CD4-positive, alpha-beta T cell treated with Interleukin-17A for 1 hour (primary cell): ENCODE data around the gene DUSP19.

Source experiments
- DNase-seq: peaks from one replicate; pipeline ENCODE4 v3.0.0-alpha.2; 2020

The DUSP19 gene

GRCh38 chr2:183069174-183069573, 9.4 kb upstream of the DUSP19 start:
- no peak for DNase-seq

DNA sequence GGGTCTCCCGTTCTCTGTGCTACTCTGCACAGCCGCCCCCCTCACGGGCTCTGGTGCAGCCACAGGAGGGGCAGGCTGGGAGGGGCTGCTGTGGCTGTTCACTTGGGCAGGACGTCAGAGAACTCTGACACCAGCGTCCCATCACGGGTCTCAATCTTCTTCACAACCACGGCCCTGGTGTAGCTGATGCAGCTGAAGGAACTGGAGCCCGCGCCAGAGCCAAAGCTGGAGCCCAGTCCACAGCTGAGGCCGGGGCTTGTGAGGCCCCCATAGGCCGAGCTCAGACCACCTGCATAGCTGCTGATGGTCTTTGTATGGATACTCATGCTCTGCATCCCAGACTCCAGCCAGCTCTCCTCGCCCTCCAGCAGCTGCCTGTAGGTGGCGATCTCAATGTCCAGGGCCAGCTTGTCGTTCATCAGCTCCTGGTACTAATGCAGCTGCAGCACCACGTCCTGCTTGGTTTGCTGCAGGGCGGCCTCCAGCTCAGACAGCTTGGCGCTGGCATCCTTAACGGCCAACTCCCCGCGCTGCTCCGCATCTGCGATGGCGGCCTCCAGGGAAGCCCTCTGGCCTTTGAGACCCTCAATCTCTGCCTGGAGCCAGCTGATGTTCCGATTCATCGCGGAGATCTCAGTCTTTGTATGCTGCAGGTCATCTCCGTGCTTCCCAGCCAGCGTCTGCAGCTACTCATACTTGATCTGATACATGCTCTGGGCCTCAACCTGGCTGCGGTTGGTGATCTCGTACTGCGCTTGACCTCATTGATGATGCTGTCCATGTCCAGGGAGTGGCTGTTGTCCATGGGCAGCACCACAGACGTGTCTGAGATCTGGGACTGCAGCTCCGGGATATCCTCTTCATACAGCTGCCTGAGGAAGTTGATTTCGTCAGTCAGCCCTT, 7.4 kb upstream of the DUSP19 start:
- no peak for DNase-seq

DNA sequence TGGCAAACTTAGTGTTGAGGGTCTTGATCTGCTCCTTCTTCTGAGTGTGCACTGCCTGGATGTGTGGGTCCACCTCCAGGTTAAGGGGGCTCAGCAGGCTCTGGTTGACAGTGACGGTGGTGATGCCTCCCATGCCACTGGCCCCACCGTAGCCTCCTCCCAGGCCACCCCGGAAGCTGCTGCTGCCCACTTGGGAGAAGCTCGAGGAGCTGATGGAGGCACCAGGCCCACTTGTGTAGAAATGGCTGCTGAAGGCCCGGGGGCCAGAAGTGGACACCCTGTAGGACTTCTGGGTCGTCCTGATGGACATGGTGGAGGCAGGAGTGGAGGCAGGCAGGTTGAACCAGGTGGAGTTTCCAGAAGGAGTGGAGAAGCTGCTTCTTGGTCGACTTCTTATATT, 6.4 kb upstream of the DUSP19 start:
- no peak for DNase-seq

GRCh38 chr2:183078163-183078463, 434 bp upstream of the DUSP19 start:
- DNase-seq = no peak

- DNase-seq = no peak
Measured at GRCh38 chr2:183079139-183079775, 710 bp downstream of the DUSP19 start.

DNA sequence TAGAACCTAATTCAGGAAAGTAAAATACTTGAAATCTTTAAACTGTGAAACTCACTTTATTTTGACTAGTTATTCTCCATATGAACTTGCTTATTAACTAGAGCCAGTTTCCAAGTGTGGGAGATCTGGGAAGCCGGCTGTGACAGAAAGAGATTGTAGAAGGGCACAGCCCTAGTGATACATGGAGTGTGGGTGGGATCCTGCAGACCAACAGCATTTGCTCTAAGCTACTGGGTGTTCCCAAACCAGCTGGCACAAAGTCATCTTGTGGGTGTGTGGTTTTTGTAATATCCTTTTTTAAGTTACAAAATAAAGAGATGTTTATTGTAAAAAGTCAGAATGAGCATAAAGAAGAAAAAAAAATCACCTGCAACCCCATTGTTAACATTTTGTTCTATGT, 3.4 kb downstream of the DUSP19 start:
- no peak for DNase-seq

GRCh38 chr2:183088061-183088460, 9.5 kb downstream of the DUSP19 start:
- DNase-seq = no peak

- DNase-seq = no peak
Measured at GRCh38 chr2:183089192-183089851, 10.8 kb downstream of the DUSP19 start.

GRCh38 chr2:183091318-183091953, 12.9 kb downstream of the DUSP19 start:
- DNase-seq = no peak

- DNase-seq = no peak
Measured at GRCh38 chr2:183091954-183092345, 13.4 kb downstream of the DUSP19 start.

- DNase-seq = peak; percentile 13
Measured at GRCh38 chr2:183093857-183094657, 15.5 kb downstream of the DUSP19 start.

- no peak for DNase-seq
Measured at GRCh38 chr2:183105402-183106134, 27.0 kb downstream of the DUSP19 start.

- no peak for DNase-seq
Measured at GRCh38 chr2:183112577-183112976, 34.0 kb downstream of the DUSP19 start.

- DNase-seq = no peak
Measured at GRCh38 chr2:183113630-183114029, 35.1 kb downstream of the DUSP19 start.

DNA sequence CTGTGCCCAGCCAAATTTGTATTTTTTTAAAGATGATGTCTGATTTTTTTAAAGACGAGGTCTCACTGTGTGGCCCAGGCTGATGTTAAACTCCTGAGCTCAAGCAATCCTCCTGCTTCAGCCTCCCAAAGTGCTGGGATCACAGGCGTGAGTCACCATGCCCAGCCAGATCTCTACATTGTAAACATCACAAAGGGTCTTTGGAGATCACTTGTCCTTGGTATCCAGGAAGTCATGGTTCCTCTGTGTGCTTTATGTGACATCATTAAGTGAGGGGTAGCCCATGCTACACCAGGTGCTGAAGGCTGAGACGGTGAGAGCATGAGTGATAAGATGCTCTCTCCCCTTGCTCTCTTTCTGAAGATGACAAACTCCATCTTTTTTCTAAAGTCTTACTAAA, 38.7 kb downstream of the DUSP19 start:
- no peak for DNase-seq

GRCh38 chr2:183123117-183123958, 44.8 kb downstream of the DUSP19 start:
- no peak for DNase-seq

- no peak for DNase-seq
Measured at GRCh38 chr2:183123959-183124221, 45.3 kb downstream of the DUSP19 start.

DNA sequence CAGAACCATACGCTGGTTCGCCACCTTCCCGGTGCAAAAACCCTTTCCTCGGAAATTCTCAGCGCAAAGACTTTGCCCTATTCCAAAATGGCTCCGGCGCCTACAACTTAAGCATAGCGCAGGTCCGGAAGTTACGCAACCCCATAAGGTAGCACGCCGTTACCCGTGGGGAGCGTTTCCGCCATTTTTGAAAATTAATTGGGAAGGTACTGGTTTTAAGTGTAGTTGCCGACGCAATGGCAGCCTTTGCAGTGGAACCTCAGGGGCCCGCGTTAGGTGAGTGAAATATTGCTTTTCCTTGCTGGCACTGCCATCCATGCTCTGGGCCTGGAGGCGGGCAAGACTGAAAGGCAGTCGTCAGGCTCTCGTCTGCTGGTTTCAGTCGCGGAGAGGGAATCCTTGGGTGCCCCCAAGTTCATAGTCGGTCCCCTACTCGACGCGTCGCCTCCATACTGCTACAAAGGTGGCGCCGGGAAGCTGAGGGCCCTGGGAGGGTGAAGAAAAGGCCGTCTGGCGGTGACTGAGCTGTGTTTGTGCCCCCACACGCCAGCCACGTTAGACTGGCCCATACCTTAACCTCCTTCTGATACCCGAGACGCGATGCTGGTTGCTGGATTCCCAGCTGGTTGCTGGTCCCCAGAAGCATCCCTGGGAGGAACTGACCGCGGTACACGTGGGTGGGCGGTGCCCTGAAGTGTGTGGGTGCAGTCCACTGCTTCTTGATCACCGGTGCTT, 45.8 kb downstream of the DUSP19 start, which contains the start of gene NUP35:
TSS of gene NUP35 (plus strand) at position 222 of the 735 bp plus-strand sequence. CDS start at position 237, 15 bp downstream.
- DNase-seq = peak; percentile 89

DNA sequence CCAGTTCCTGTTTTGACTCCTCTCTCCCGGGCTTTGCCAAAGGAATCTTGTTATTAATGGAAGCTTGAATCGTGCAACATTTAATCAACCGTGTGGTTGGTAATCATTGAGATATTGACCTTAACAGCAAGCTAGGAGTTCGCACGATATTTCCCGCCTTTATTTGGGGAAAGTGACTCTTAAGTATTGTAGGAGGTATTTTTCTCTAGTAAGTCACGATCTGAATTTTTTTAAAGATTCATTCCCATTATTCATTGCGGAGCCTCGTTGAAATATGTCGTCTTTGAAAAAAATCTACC, 46.4 kb downstream of the DUSP19 start:
- DNase-seq = no peak

- no peak for DNase-seq
Measured at GRCh38 chr2:183125659-183126341, 47.3 kb downstream of the DUSP19 start.
